ENCODE data around the gene PTPRO.

PTPRO gene

DNA sequence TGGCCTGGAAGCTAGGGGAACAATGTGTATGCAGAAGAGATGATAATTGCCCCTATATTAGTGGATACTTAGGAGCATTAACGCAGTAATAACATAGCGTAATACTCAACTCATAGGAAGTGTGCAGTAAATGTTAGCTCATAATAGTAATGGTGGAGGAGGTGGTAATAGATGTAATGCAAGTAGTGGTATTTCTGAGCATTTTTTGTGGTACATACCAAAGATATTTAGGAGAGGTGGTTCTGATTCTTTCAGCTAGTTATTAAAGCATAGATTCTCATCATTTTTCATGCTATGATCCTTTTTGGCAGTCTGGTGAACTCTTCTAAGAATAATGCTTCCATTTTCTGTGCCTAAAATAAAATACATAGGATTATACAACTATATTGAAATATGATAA lies 233.1 kb downstream of the PTPRO start:
- no peak overlapping the region for H3K27ac Mint-ChIP-seq
- H3K27me3 Mint-ChIP-seq, result no peaks in the 10 kb centered on the region
- ATAC-seq (replicated peaks) (no peak), DNase-seq (no peak)
- H3K4me3 Mint-ChIP-seq, result no peak overlapping the region
- H3K36me3 Mint-ChIP-seq, result peaks cover 21 to 25% of the 10 kb centered on the region in 2 donors
- peaks cover 3 to 8% of the 10 kb centered on the region in 2 donors for H3K4me1 Mint-ChIP-seq
- no peaks in the 10 kb centered on the region for H3K9me3 Mint-ChIP-seq

DNA sequence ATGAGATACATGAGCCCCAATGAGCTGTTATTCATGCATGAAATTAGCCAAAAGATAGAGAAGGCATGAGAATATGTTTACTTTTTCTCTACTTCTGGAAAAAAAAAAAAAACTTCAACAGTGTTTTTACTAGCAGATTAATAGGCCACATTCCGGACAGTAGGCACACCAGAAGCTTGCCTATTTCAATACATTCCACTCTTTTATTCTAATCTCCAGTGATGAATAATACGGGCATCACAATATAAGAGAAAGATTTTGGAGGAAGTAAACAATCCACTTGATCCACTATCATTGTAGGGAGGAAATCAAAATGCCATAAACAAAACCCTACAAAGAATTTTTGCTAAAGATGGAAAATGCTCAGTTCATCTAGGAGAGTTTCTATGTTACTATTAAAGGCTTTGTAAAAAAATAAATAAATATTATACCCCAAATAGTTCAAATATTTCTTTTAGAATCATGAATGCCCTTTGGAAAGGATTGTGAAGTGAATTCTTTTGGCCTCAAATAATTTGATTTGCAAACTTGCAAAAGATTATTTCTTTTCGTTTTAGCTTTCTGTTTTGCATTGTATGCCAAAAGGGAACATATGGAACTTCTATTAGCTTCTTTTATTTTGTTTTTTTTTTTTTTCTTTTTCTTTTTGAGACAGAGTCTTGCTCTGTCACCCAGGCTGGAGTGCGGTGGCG lies 234.2 kb downstream of the PTPRO start:
- ATAC-seq (replicated peaks) (no peak), DNase-seq (no peak)
- H3K4me1 Mint-ChIP-seq, result peaks cover 0 to 3% of the 10 kb centered on the region in 2 donors
- peaks cover 21 to 26% of the 10 kb centered on the region in 2 donors for H3K36me3 Mint-ChIP-seq
- H3K9me3 Mint-ChIP-seq, result no peaks in the 10 kb centered on the region
- no peak overlapping the region for H3K4me3 Mint-ChIP-seq
- no peak overlapping the region for H3K27ac Mint-ChIP-seq
- H3K27me3 Mint-ChIP-seq, result no peaks in the 10 kb centered on the region

DNA sequence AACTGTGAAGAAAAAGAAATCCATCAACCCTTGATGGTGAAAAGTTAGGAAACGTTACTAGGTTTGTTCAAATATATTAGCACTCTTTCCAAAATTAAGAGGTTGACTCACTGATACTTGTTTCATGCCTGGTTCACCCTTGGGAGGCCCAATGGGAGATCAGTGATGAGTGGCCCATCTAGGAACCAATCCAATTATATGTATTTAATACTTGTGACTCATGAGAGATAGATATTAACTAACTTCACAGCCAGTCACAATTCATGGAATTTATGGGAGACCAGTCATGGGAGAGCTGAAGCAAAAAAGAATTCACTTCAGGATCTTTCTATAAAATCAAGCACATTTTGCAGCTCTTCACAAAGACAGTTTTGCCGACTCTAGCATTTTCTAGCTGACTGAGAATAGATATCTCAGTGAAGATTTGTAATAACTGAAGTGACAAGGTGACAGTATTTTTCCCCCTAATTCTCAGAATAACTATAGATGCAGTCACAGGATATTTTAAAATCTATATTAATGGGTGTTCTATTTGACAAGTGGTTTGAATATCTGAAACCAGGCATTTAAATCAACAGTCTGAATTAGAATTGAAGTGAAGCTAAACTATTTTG lies 236.7 kb downstream of the PTPRO start:
- H3K36me3 Mint-ChIP-seq, result peaks cover 10 to 18% of the 10 kb centered on the region in 2 donors
- no peak overlapping the region for H3K27ac Mint-ChIP-seq
- ATAC-seq (replicated peaks), result no peak
- no peak for DNase-seq
- H3K27me3 Mint-ChIP-seq, result no peaks in the 10 kb centered on the region
- H3K9me3 Mint-ChIP-seq, result no peaks in the 10 kb centered on the region
- no peak overlapping the region for H3K4me3 Mint-ChIP-seq
- H3K4me1 Mint-ChIP-seq, result peaks cover 10 to 19% of the 10 kb centered on the region in 2 donors

DNA sequence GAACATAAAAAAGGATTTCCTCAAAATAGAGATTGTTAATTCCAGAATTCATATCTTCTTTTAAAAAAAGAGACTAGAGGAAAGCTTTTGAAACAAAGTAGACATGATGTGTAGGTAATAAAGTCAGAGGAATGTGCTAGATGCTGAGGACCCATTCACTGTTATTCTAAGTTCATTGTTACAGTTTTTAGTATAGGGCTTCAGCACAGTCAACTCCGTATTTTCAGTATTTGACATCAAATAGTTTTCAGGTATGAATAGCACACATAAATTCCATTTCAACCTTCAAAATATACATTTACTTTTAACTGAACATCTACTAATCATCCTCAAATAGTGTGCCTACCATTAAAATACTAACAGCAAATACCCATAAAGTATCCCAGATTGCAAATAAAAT lies 239.1 kb downstream of the PTPRO start:
- DNase-seq (no peak), ATAC-seq (replicated peaks) (no peak)
- Mint-ChIP-seq H3K27me3 (no peaks in the 10 kb centered on the region), H3K36me3 (peaks cover 8 to 13% of the 10 kb centered on the region in 2 donors), H3K4me1 (peaks cover 13 to 23% of the 10 kb centered on the region in 2 donors), H3K27ac (no peak overlapping the region), H3K9me3 (no peaks in the 10 kb centered on the region), H3K4me3 (no peak overlapping the region)

DNA sequence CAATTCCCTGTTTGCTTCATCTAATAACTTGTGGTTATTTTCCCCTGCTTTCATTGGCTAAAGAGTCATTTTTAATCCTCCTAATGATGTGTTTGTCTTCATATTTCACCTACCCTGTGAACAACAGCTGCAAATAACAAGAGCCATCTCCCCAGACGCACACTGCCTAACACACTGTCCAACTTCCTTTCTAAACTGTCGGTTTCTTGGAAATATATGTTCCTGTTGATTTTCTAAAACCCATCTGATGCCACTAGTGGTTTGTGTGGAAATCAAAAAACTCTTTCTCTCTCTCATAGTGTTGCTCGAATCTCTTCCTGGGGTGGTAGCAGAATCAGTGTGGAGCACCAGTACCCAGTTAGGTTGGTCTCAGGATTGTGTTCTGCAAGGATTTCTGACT lies 240.0 kb downstream of the PTPRO start:
- peak in 1 of 2 donors; percentile 18 for ATAC-seq (replicated peaks)
- peaks cover 13 to 23% of the 10 kb centered on the region in 2 donors for H3K4me1 Mint-ChIP-seq
- DNase-seq, result no peak
- peak overlapping the region; percentile 14 for H3K27ac Mint-ChIP-seq
- H3K27me3 Mint-ChIP-seq, result no peaks in the 10 kb centered on the region
- peaks cover 6 to 12% of the 10 kb centered on the region in 2 donors for H3K36me3 Mint-ChIP-seq
- no peaks in the 10 kb centered on the region for H3K9me3 Mint-ChIP-seq
- no peak overlapping the region for H3K4me3 Mint-ChIP-seq

DNA sequence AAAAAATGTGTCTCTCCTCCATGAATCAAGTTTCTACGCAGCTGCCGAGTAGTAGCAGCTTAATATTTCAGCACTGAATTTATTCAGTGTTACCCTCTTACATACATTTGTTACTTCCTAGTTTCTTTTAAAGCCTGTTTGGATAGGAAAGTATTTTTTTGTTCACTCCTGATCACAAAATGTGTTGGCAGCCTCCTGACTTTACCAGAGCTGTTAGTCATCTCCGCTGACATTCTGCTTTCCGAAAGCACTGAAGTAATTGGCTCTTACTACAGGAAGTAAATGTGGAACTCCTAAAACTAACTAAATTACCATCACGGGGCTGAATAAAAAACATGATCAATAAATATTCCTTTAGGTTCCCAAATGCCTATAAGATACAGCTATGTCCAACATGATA lies 241.4 kb downstream of the PTPRO start:
- Mint-ChIP-seq H3K27me3 (no peaks in the 10 kb centered on the region), H3K9me3 (no peaks in the 10 kb centered on the region), H3K4me1 (peaks cover 13 to 23% of the 10 kb centered on the region in 2 donors), H3K27ac (peak overlapping the region; percentile 96), H3K36me3 (peaks cover 2 to 8% of the 10 kb centered on the region in 2 donors), H3K4me3 (peak overlapping the region; percentile 82 to 85)
- DNase-seq (no peak), ATAC-seq (replicated peaks) (peak; percentile 87 to 92)

DNA sequence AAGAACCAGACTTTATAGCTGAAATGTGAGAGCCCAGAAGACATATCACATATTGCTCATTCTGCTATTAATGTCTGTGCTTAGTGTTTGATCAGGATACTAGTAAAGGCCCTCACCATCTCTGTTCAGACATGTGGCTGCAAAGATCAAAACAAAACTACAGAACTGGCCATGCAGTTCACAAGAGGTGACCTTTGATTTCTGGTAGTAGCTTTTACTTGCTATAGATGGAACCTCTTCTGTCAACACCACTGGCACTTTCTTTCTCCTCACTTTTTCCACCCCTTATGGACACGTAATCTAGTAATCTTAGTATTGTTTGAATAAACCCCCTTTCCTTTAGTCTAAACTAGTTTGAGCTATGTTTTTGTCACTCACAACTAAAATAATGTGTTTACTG lies 252.0 kb downstream of the PTPRO start:
- H3K9me3 Mint-ChIP-seq, result no peaks in the 10 kb centered on the region
- H3K27me3 Mint-ChIP-seq, result no peaks in the 10 kb centered on the region
- peaks cover 15 to 41% of the 10 kb centered on the region in 2 donors for H3K4me1 Mint-ChIP-seq
- H3K36me3 Mint-ChIP-seq, result peaks cover 2 to 8% of the 10 kb centered on the region in 2 donors
- DNase-seq (no peak), ATAC-seq (replicated peaks) (no peak)
- no peak overlapping the region for H3K27ac Mint-ChIP-seq
- no peak overlapping the region for H3K4me3 Mint-ChIP-seq

DNA sequence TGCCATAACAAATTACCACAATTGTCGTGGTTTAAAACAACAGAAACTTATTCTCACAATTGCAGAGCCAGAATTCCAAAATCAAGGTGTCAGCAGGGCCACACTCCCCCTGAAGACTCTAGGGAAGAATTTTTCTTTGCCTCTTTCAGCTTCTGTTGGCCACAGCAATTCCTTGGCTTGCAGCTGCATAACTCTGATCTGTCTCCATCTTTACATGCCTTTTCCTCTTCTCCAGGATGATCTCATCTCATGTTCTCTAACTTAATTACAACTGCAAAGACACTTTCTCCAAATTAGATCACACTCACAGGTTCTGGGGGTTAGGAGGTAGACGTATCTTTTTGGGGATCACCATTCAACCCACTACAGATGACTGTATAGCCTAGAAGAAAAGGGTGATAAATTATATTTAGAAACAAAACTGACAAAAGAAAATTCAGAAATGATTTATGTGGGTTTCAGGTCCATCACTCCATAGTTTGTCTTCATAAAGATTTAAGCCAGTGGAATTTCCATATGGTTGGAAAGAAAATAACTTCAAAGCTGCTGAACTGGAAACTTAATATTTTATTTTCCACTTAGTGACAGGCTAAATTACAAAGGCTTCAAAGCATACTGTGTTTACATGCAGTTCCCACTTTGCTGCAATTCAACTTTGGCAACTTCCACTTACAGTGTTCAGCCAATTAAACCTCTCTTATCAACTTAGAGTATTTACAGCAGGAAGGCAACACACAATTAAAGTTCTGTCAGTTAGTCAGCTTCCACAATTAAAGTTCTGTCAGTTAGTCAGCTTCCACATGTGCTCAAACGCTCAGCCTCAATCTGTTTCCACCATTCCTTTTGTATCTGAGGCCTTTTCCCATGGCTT lies 253.6 kb downstream of the PTPRO start:
- DNase-seq (no peak), ATAC-seq (replicated peaks) (no peak)
- no peak overlapping the region for H3K4me3 Mint-ChIP-seq
- H3K9me3 Mint-ChIP-seq, result no peaks in the 10 kb centered on the region
- peaks cover 9 to 26% of the 10 kb centered on the region in 2 donors for H3K4me1 Mint-ChIP-seq
- peaks cover 3 to 13% of the 10 kb centered on the region in 2 donors for H3K36me3 Mint-ChIP-seq
- peak overlapping the region; percentile 89 for H3K27ac Mint-ChIP-seq
- H3K27me3 Mint-ChIP-seq, result no peaks in the 10 kb centered on the region

DNA sequence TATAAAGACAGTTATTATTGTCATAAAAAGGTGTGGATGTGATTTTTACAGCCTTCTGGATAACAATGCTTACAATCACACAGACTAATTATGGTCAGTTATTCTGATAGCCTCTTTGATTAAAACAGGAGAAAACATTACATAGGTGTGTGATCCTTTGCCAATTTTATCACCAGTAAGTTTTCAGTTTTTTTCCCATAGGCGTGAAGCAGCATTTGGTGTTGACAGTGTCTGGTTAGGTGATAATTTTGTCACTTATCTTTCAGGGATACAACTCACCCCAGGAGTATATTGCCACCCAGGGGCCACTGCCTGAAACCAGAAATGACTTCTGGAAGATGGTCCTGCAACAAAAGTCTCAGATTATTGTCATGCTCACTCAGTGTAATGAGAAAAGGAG lies 258.1 kb downstream of the PTPRO start:
- H3K9me3 Mint-ChIP-seq, result no peaks in the 10 kb centered on the region
- DNase-seq, result no peak

DNA sequence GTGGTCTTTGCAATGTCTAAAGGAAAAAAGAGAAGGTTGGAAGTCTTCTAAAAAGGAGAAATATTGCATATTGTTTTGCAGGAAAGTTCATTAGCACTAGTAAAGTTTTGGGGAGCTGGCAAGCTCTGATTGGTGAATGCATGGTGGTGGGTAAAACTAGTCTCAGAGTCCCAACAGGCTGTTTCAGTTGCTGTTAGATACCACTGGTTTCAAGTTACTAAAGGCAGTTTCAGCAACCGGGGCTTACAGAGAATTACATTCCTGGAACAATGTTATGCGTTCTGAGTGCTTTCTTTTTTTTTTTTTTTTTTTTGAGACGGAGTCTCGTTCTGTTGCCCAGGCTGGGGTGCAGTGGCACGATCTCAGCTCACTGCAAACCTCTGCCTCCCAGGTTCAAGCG lies 258.7 kb downstream of the PTPRO start:
- Mint-ChIP-seq H3K27me3 (no peaks in the 10 kb centered on the region), H3K27ac (no peak overlapping the region), H3K4me1 (peaks cover 0 to 6% of the 10 kb centered on the region in 2 donors), H3K36me3 (peaks cover 11 to 15% of the 10 kb centered on the region in 2 donors), H3K4me3 (no peak overlapping the region), H3K9me3 (no peaks in the 10 kb centered on the region)
- DNase-seq, result no peak
- ATAC-seq (replicated peaks), result no peak

More for the DNA sequence above, 258.1 kb downstream of the PTPRO start:
- H3K36me3 Mint-ChIP-seq, result peaks cover 11 to 19% of the 10 kb centered on the region in 2 donors
- H3K4me1 Mint-ChIP-seq, result peaks cover 2 to 11% of the 10 kb centered on the region in 2 donors
- H3K27ac Mint-ChIP-seq, result no peak overlapping the region
- no peak overlapping the region for H3K4me3 Mint-ChIP-seq
- no peak for ATAC-seq (replicated peaks)
- no peaks in the 10 kb centered on the region for H3K27me3 Mint-ChIP-seq

DNA sequence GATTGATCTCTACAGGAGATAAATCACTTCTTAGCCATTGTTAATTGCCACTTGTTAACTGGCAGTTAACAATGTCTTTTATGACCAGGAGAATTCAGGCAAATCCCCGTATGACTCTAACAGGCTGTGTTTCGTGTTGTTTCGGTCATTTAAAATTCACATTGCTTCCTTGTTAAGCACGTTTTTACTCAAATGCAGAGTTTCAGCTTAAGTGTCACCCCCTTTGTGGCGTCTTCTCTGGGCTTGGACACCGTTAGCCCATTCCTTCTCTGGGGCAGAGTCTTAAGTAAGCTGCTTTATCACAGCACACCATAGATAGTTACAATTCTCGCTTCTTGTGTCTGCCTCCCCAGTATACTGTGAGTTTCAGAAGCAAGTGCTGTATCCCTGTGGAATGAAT lies 261.5 kb downstream of the PTPRO start:
- Mint-ChIP-seq H3K4me3 (no peak overlapping the region), H3K36me3 (peaks cover 9 to 19% of the 10 kb centered on the region in 2 donors), H3K27ac (no peak overlapping the region), H3K9me3 (no peaks in the 10 kb centered on the region), H3K4me1 (no peaks in the 10 kb centered on the region), H3K27me3 (no peaks in the 10 kb centered on the region)
- no peak for DNase-seq
- ATAC-seq (replicated peaks), result no peak

DNA sequence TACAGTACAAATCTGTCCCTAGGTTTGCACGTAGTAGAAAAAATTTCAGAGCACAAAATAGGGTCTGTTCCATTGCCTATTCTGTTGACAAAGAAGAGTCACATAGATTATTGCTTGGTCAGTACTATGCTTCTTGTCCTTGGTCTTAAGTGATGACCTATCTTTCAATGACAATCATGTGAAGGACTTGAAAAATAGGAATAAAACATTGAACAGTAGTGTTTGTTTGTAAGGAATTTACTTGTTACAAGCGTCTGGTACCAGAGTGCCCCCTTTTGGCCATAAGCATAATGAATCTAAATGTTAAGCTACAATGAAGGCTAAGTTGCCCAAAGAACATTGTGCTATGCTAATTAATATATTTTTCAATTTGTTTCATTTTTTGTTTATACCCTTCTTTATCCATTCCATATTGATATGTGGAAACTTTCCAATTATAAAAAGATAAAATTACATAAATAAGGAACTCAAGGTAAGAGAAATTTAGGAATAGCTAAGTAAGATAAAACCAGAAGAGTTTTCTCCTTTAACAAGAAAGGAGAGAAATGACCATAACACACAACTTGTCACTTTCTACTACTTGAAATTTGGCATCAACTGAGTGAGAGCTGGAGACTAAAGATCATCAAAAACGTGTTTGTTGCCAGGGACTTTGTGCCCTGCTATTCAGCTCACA lies 262.2 kb downstream of the PTPRO start:
- DNase-seq (no peak), ATAC-seq (replicated peaks) (peak in 1 of 2 donors; percentile 45)
- Mint-ChIP-seq H3K4me1 (no peaks in the 10 kb centered on the region), H3K36me3 (peaks cover 9 to 17% of the 10 kb centered on the region in 2 donors), H3K27me3 (no peaks in the 10 kb centered on the region), H3K9me3 (no peaks in the 10 kb centered on the region), H3K27ac (no peak overlapping the region), H3K4me3 (no peak overlapping the region)

DNA sequence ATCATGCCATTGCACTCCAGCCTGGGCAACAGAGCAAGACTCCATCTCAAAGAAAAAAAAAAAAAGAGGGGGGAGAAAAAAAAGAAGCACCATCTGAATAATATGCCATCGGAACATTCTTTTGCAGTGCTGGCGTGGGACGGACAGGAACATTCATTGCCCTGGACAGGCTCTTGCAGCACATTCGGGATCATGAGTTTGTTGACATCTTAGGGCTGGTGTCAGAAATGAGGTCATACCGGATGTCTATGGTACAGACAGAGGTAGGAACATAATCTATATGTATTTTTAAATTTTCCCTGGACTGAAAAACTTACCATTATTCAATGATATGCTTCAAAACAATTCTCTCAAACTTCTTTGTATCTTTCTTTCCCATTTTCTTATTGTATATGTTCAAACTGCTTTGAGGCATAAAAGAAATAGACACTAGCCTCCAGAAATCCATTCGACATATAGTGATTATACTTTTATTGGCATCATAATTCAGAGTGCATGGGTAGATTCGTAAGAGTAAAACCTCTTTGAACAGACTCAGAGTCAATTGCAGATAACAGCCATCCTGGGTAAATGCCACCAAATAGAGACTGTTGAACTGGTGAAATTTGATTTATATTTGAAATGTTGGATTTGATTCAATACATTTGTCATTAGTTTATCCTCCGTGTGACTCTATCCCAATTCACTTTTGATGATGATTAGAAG lies 267.2 kb downstream of the PTPRO start:
- ATAC-seq (replicated peaks) (no peak), DNase-seq (no peak)
- Mint-ChIP-seq H3K9me3 (no peaks in the 10 kb centered on the region), H3K27ac (no peak overlapping the region), H3K27me3 (no peaks in the 10 kb centered on the region), H3K36me3 (peaks cover 6 to 9% of the 10 kb centered on the region in 2 donors), H3K4me1 (peaks cover 6 to 10% of the 10 kb centered on the region in 2 donors), H3K4me3 (peak overlapping the region in 1 of 2 donors; percentile 75)

Data from stimulated activated naive B cell treated with anti-CD40 and anti-IgM and Interleukin-4, amounts not matched to agents 10 μg/mL and 1 μg/mL and 100 μg/mL, for 72 hours (primary cell).